ENCODE results near the gene PAX5.

The PAX5 gene

GRCh38 chr9:36823466-36823865 is 210.6 kb downstream of the PAX5 start:
- Histone ChIP-seq H3K36me3 (ENCODE audit: control insufficient read depth in 2 of 2, insufficient read depth in 1 of 2, low read length in 2 of 2) (no peaks in the 10 kb centered on the region), H3K9me3 (ENCODE audit: control insufficient read depth, insufficient read depth, low read depth, low read length) (no peaks in the 10 kb centered on the region), H3K27ac (ENCODE audit: extremely low read depth, low read depth, low read length) (no peak overlapping the region), H3K4me1 (ENCODE audit: control insufficient read depth, insufficient read depth, low read length) (no peaks in the 10 kb centered on the region), H3K4me3 (ENCODE audit: low read depth, low read length) (no peak overlapping the region)
- TF ChIP-seq MYNN (tag by site-specific recombination; IDR thresholded peaks at IDR 0.05; ENCODE audit: borderline replicate concordance) (no peak), ZNF654 (tag by site-specific recombination; IDR thresholded peaks at IDR 0.05; ENCODE audit: low read depth) (no peak), RBAK (tag by site-specific recombination; IDR thresholded peaks at IDR 0.05) (no peak), ZNF473 (tag by site-specific recombination; IDR thresholded peaks at IDR 0.05) (no peak), ZNF664 (tag by site-specific recombination; IDR thresholded peaks at IDR 0.05) (no peak)
- POLR2A ChIA-PET, result no interaction called here
- CTCF ChIA-PET, result interaction anchor here (0.5 to 0.7 kb wide), 2 partner anchors 26 to 45 kb away, joined by 3 to 4 read pairs; no protein-coding TSS in a partner anchor

GRCh38 chr9:36822201-36822600 is 211.9 kb downstream of the PAX5 start:
- Histone ChIP-seq H3K4me3 (ENCODE audit: low read depth, low read length) (no peak overlapping the region), H3K4me1 (ENCODE audit: control insufficient read depth, insufficient read depth, low read length) (no peaks in the 10 kb centered on the region), H3K9me3 (ENCODE audit: control insufficient read depth, insufficient read depth, low read depth, low read length) (no peaks in the 10 kb centered on the region), H3K27ac (ENCODE audit: extremely low read depth, low read depth, low read length) (no peak overlapping the region), H3K36me3 (ENCODE audit: control insufficient read depth in 2 of 2, insufficient read depth in 1 of 2, low read length in 2 of 2) (no peaks in the 10 kb centered on the region)
- ChIA-PET POLR2A (no interaction called here), CTCF (no interaction called here)
- TF ChIP-seq, protein P1, sequence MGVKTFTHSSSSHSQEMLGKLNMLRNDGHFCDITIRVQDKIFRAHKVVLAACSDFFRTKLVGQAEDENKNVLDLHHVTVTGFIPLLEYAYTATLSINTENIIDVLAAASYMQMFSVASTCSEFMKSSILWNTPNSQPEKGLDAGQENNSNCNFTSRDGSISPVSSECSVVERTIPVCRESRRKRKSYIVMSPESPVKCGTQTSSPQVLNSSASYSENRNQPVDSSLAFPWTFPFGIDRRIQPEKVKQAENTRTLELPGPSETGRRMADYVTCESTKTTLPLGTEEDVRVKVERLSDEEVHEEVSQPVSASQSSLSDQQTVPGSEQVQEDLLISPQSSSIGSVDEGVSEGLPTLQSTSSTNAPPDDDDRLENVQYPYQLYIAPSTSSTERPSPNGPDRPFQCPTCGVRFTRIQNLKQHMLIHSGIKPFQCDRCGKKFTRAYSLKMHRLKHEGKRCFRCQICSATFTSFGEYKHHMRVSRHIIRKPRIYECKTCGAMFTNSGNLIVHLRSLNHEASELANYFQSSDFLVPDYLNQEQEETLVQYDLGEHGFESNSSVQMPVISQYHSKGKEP (tag by site-specific recombination; IDR thresholded peaks at IDR 0.05), result no peak
- no peak for TF ChIP-seq OSR2 (tag by site-specific recombination; IDR thresholded peaks at IDR 0.05)
- TF ChIP-seq, protein P2, sequence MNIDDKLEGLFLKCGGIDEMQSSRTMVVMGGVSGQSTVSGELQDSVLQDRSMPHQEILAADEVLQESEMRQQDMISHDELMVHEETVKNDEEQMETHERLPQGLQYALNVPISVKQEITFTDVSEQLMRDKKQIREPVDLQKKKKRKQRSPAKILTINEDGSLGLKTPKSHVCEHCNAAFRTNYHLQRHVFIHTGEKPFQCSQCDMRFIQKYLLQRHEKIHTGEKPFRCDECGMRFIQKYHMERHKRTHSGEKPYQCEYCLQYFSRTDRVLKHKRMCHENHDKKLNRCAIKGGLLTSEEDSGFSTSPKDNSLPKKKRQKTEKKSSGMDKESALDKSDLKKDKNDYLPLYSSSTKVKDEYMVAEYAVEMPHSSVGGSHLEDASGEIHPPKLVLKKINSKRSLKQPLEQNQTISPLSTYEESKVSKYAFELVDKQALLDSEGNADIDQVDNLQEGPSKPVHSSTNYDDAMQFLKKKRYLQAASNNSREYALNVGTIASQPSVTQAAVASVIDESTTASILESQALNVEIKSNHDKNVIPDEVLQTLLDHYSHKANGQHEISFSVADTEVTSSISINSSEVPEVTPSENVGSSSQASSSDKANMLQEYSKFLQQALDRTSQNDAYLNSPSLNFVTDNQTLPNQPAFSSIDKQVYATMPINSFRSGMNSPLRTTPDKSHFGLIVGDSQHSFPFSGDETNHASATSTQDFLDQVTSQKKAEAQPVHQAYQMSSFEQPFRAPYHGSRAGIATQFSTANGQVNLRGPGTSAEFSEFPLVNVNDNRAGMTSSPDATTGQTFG (tag by site-specific recombination; IDR thresholded peaks at IDR 0.05; ENCODE audit: borderline replicate concordance), result no peak
- TF ChIP-seq GLIS1 (tag by site-specific recombination; IDR thresholded peaks at IDR 0.05), result no peak
- TF ChIP-seq ZFP37 (tag by site-specific recombination; IDR thresholded peaks at IDR 0.05), result no peak
- no peak for TF ChIP-seq ZNF157 (tag by site-specific recombination; IDR thresholded peaks at IDR 0.05)
- TF ChIP-seq ZNF175 (tag by site-specific recombination; IDR thresholded peaks at IDR 0.05), result no peak
- TF ChIP-seq ZSCAN18 (tag by site-specific recombination; IDR thresholded peaks at IDR 0.05), result no peak
- TF ChIP-seq ATF2 (tag by site-specific recombination; IDR thresholded peaks at IDR 0.05; ENCODE audit: low read depth), result no peak
- no peak for TF ChIP-seq OVOL3 (tag by site-specific recombination; IDR thresholded peaks at IDR 0.05)
- TF ChIP-seq ZNF639 (tag by site-specific recombination; IDR thresholded peaks at IDR 0.05), result no peak
- TF ChIP-seq GLI2 (tag by site-specific recombination; IDR thresholded peaks at IDR 0.05; ENCODE audit: borderline replicate concordance, low read depth), result no peak
- no peak for TF ChIP-seq ZBTB48 (tag by site-specific recombination; IDR thresholded peaks at IDR 0.05)
- TF ChIP-seq GLI4 (tag by site-specific recombination; IDR thresholded peaks at IDR 0.05), result no peak

All from HEK293 (cell line).